ENCODE measurements around the gene NKX6-2. TPM values are rescaled to one million over a fixed set of nuclear protein-coding genes. Genes with fewer than 3 reads are reported as not detected.

NKX6-2 gene
- total RNA-seq, 1 donor from 2014 or later = 6.2 TPM

GRCh38 chr10:132779549-132780294 is 6.2 kb downstream of the NKX6-2 start:
- Mint-ChIP-seq H3K36me3 (ENCODE audit: unreplicated experiment) (peaks cover 3% of the 10 kb centered on the region), H3K4me3 (ENCODE audit: unreplicated experiment) (no peak overlapping the region), H3K9me3 (ENCODE audit: unreplicated experiment) (peaks cover 9% of the 10 kb centered on the region), H3K27ac (ENCODE audit: unreplicated experiment) (no peak overlapping the region), H3K27me3 (ENCODE audit: unreplicated experiment) (peaks cover 18% of the 10 kb centered on the region), H3K4me1 (ENCODE audit: low read depth, unreplicated experiment) (peaks cover 4% of the 10 kb centered on the region)
- TF ChIP-seq CTCF (IDR thresholded peaks at IDR 0.05; ENCODE audit: partially characterized antibody, unreplicated experiment) = no peak
- DNase-seq = no peak

- Mint-ChIP-seq H3K4me3 (ENCODE audit: unreplicated experiment) (no peak overlapping the region), H3K36me3 (ENCODE audit: unreplicated experiment) (no peaks in the 10 kb centered on the region), H3K27me3 (ENCODE audit: unreplicated experiment) (peaks cover 6% of the 10 kb centered on the region), H3K27ac (ENCODE audit: unreplicated experiment) (no peak overlapping the region), H3K9me3 (ENCODE audit: unreplicated experiment) (peaks cover 12% of the 10 kb centered on the region), H3K4me1 (ENCODE audit: low read depth, unreplicated experiment) (peaks cover 5% of the 10 kb centered on the region)
- no peak for DNase-seq
- no peak for TF ChIP-seq CTCF (IDR thresholded peaks at IDR 0.05; ENCODE audit: partially characterized antibody, unreplicated experiment)
Observed at GRCh38 chr10:132777441-132777840, 8.5 kb downstream of the NKX6-2 start.

- Mint-ChIP-seq H3K36me3 (ENCODE audit: unreplicated experiment) (no peaks in the 10 kb centered on the region), H3K9me3 (ENCODE audit: unreplicated experiment) (peaks cover 11% of the 10 kb centered on the region), H3K4me3 (ENCODE audit: unreplicated experiment) (no peak overlapping the region), H3K27me3 (ENCODE audit: unreplicated experiment) (peaks cover 3% of the 10 kb centered on the region), H3K27ac (ENCODE audit: unreplicated experiment) (no peak overlapping the region), H3K4me1 (ENCODE audit: low read depth, unreplicated experiment) (peaks cover 5% of the 10 kb centered on the region)
- DNase-seq = no peak
- no peak for TF ChIP-seq CTCF (IDR thresholded peaks at IDR 0.05; ENCODE audit: partially characterized antibody, unreplicated experiment)
Observed at GRCh38 chr10:132776821-132777220, 9.1 kb downstream of the NKX6-2 start.

GRCh38 chr10:132776186-132776585 is 9.8 kb downstream of the NKX6-2 start:
- peaks cover 9% of the 10 kb centered on the region for H3K9me3 Mint-ChIP-seq (ENCODE audit: unreplicated experiment)
- H3K27ac Mint-ChIP-seq (ENCODE audit: unreplicated experiment) = no peak overlapping the region
- peaks cover 5% of the 10 kb centered on the region for H3K4me1 Mint-ChIP-seq (ENCODE audit: low read depth, unreplicated experiment)
- no peak for DNase-seq
- no peak overlapping the region for H3K4me3 Mint-ChIP-seq (ENCODE audit: unreplicated experiment)
- no peak for TF ChIP-seq CTCF (IDR thresholded peaks at IDR 0.05; ENCODE audit: partially characterized antibody, unreplicated experiment)
- H3K27me3 Mint-ChIP-seq (ENCODE audit: unreplicated experiment) = peaks cover 1% of the 10 kb centered on the region
- no peaks in the 10 kb centered on the region for H3K36me3 Mint-ChIP-seq (ENCODE audit: unreplicated experiment)
